ENCODE results near the gene SBF2. TPM values are rescaled to one million over a fixed set of nuclear protein-coding genes. Genes with fewer than 3 reads are reported as not detected.
A peak's percentile ranks its signal among the peaks of the same experiment; 100 is the strongest.
"Not testable (repeated sequence)": the region's sequence is repeated elsewhere in the genome, so short reads cannot be mapped to it uniquely, and the experiment has no call there.

The SBF2 gene
- polyA plus RNA-seq, 5 donors, result 40.8 to 61.2 (median 50.1) TPM

- DNase-seq, result peak; percentile 25 to 44
Observed at GRCh38 chr11:10076458-10077141, 217.4 kb downstream of the SBF2 start.

- DNase-seq, result no peak
Observed at GRCh38 chr11:10075141-10075540, 218.9 kb downstream of the SBF2 start.

- DNase-seq, result no peak
Observed at GRCh38 chr11:10072841-10073240, 221.2 kb downstream of the SBF2 start.

- no peak for DNase-seq
Observed at GRCh38 chr11:10072142-10072541, 221.9 kb downstream of the SBF2 start.

GRCh38 chr11:10067629-10068300 is 226.3 kb downstream of the SBF2 start:
- no peak for DNase-seq

- DNase-seq, result no peak
Observed at GRCh38 chr11:10066441-10066840, 227.6 kb downstream of the SBF2 start.

- no peak for DNase-seq
Observed at GRCh38 chr11:10064828-10065227, 229.2 kb downstream of the SBF2 start.

GRCh38 chr11:10058356-10058755 is 235.7 kb downstream of the SBF2 start:
- no peak for DNase-seq

- no peak for DNase-seq
Observed at GRCh38 chr11:10051868-10052586, 242.0 kb downstream of the SBF2 start.

GRCh38 chr11:10050561-10050960 is 243.5 kb downstream of the SBF2 start:
- no peak for DNase-seq

GRCh38 chr11:10049756-10050155 is 244.3 kb downstream of the SBF2 start:
- DNase-seq, result no peak

- no peak for DNase-seq
Observed at GRCh38 chr11:10048350-10048749, 245.7 kb downstream of the SBF2 start.

GRCh38 chr11:10044618-10045017 is 249.4 kb downstream of the SBF2 start:
- no peak for DNase-seq

- no peak for DNase-seq
Observed at GRCh38 chr11:10042699-10043098, 251.3 kb downstream of the SBF2 start.

- no peak for DNase-seq
Observed at GRCh38 chr11:10041748-10042446, 252.1 kb downstream of the SBF2 start.

GRCh38 chr11:10041332-10041731 is 252.7 kb downstream of the SBF2 start:
- DNase-seq, result no peak

GRCh38 chr11:10038521-10039302 is 255.3 kb downstream of the SBF2 start:
- DNase-seq, result peak; percentile 46 to 61

- DNase-seq, result not testable (repeated sequence)
Observed at GRCh38 chr11:10035932-10036331, 258.1 kb downstream of the SBF2 start.

- no peak for DNase-seq
Observed at GRCh38 chr11:10032935-10033334, 261.1 kb downstream of the SBF2 start.

- DNase-seq, result no peak
Observed at GRCh38 chr11:10030122-10030490, 263.9 kb downstream of the SBF2 start.

- DNase-seq, result no peak
Observed at GRCh38 chr11:10029386-10030121, 264.5 kb downstream of the SBF2 start.
